IMR-90 (cell line): ENCODE results near the gene KRTAP12-4. TPM values are rescaled to one million over a fixed set of nuclear protein-coding genes. Genes with fewer than 3 reads are reported as not detected.

Source experiments
- ATAC-seq: fragments of 200-7000 bp; cut with Tn5 transposase; 2 replicates; pipeline ENCODE4 v1.9.1; 2020; ENCODE audit warnings: low read depth, mild to moderate bottlenecking, moderate library complexity
- BruUV-seq: library from RNA; stranded (reverse); fragments of 400-500 nt; replicated peaks from 2 replicates; lab custom pipeline; 2021; lab: Mats Ljungman, UMichigan
- CTCF ChIA-PET: fragments of 300-600 bp; formaldehyde crosslinking; extraction: SDS; loops from one replicate; lab custom pipeline; 2021; ENCODE audit warnings: antibody characterized with exemption; lab: Yijun Ruan, JAX
- POLR2A ChIA-PET: fragments of 300-600 bp; sonication (Branson Sonifier 250); formaldehyde crosslinking; loops from one replicate; lab custom pipeline; 2022; ENCODE audit warnings: antibody characterized with exemption; ENCODE audit not compliant: unreplicated experiment; lab: Charles Lee
- DNase-seq: peaks from one replicate; pipeline ENCODE4 v3.0.0; 2013
- H2AFZ ChIP-seq: replicated peaks from 2 replicates; pipeline ENCODE3; 2013; ENCODE audit warnings: low read length, mild to moderate bottlenecking; ENCODE audit not compliant: poor library complexity
- H2AK5ac ChIP-seq: 2 replicates; pipeline ENCODE4 v1.6.1; 2013; ENCODE audit warnings: low read depth, low read length, inconsistent platforms
- H2AK9ac ChIP-seq: replicated peaks from 2 replicates; pipeline ENCODE3; 2013; ENCODE audit warnings: mild to moderate bottlenecking, low read depth, low read length, moderate library complexity; ENCODE audit not compliant: poor library complexity
- H2BK120ac ChIP-seq: 2 replicates; pipeline ENCODE4 v1.6.1; 2013; ENCODE audit warnings: low read depth, low read length, inconsistent platforms
- H2BK15ac ChIP-seq: 3 replicates; pipeline ENCODE4 v1.6.1; 2013; ENCODE audit warnings: low read depth, low read length, inconsistent platforms
- H2BK20ac ChIP-seq: 2 replicates; pipeline ENCODE4 v1.6.1; 2013; ENCODE audit warnings: low read depth, mild to moderate bottlenecking, inconsistent platforms, low read length, moderate library complexity
- H2BK5ac ChIP-seq: 2 replicates; pipeline ENCODE4 v1.6.1; 2013; ENCODE audit warnings: mild to moderate bottlenecking, low read depth, low read length, inconsistent platforms; ENCODE audit not compliant: poor library complexity, severe bottlenecking
- H3K14ac ChIP-seq: replicated peaks from 2 replicates; pipeline ENCODE4 v1.6.1; 2013; ENCODE audit warnings: low read depth, low read length, inconsistent platforms
- H3K18ac ChIP-seq: 2 replicates; pipeline ENCODE4 v1.6.1; 2013; ENCODE audit warnings: low read depth, low read length, control low read depth
- H3K23ac ChIP-seq: 2 replicates; pipeline ENCODE4 v1.6.1; 2013; ENCODE audit warnings: low read depth, low read length, inconsistent platforms
- H3K27ac ChIP-seq: 2 replicates; pipeline ENCODE4 v1.5.1; 2013; ENCODE audit warnings: mild to moderate bottlenecking, control low read depth, low read length; ENCODE audit not compliant: insufficient read depth
- H3K27me3 ChIP-seq: 2 replicates; pipeline ENCODE4 v1.6.1; 2013; ENCODE audit warnings: low read length; ENCODE audit not compliant: control insufficient read depth, insufficient read depth
- H3K36me3 ChIP-seq: 2 replicates; pipeline ENCODE4 v1.6.1; 2013; ENCODE audit warnings: low read length, mixed read lengths; ENCODE audit not compliant: control insufficient read depth, insufficient read depth
- H3K4ac ChIP-seq: 2 replicates; pipeline ENCODE4 v1.6.1; 2013; ENCODE audit warnings: low read depth, low read length, inconsistent platforms
- H3K4me1 ChIP-seq: 2 replicates; pipeline ENCODE4 v1.6.1; 2013; ENCODE audit warnings: low read length, mixed read lengths; ENCODE audit not compliant: control insufficient read depth, insufficient read depth
- H3K4me2 ChIP-seq: 2 replicates; pipeline ENCODE4 v1.6.1; 2013; ENCODE audit warnings: low read depth, mild to moderate bottlenecking, control low read depth, low read length, moderate library complexity
- H3K4me3 ChIP-seq: 2 replicates; pipeline ENCODE4 v1.5.1; 2013; ENCODE audit warnings: low read depth, mild to moderate bottlenecking, control low read depth, low read length, moderate library complexity; ENCODE audit not compliant: insufficient read depth
- H3K56ac ChIP-seq: 2 replicates; pipeline ENCODE4 v1.6.1; 2013; ENCODE audit warnings: low read length, inconsistent platforms; ENCODE audit not compliant: insufficient read depth; ENCODE audit errors: extremely low read depth
- H3K79me1 ChIP-seq, 2 experiments: 2 replicates each; pipeline ENCODE4 v1.6.1; 2013; ENCODE audit warnings: low read length in 2 of 2, inconsistent platforms in 1 of 2, low read depth in 1 of 2
- H3K9ac ChIP-seq: 2 replicates; pipeline ENCODE4 v1.6.1; 2013; ENCODE audit warnings: low read depth, low read length, control low read depth
- H3K9me1 ChIP-seq: 2 replicates; pipeline ENCODE4 v1.6.1; 2013; ENCODE audit warnings: low read length, inconsistent platforms; ENCODE audit not compliant: insufficient read depth
- H3K9me3 ChIP-seq: 2 replicates; pipeline ENCODE4 v1.6.1; 2013; ENCODE audit warnings: low read length; ENCODE audit not compliant: control insufficient read depth, insufficient read depth
- H4K20me1 ChIP-seq: 2 replicates; pipeline ENCODE4 v1.6.1; 2013; ENCODE audit warnings: low read length, inconsistent platforms; ENCODE audit not compliant: insufficient read depth
- H4K5ac ChIP-seq: 2 replicates; pipeline ENCODE4 v1.6.1; 2013; ENCODE audit warnings: mild to moderate bottlenecking, low read depth, low read length, control low read depth
- H4K8ac ChIP-seq, 2 experiments: 2 replicates each; pipeline ENCODE4 v1.6.1; 2013; ENCODE audit warnings: low read depth in 2 of 2, low read length in 2 of 2, control low read depth in 1 of 2, inconsistent platforms in 1 of 2
- H4K91ac ChIP-seq: 2 replicates; pipeline ENCODE4 v1.6.1; 2013; ENCODE audit warnings: low read depth, low read length, inconsistent platforms; ENCODE audit not compliant: insufficient read depth
- BHLHE40 ChIP-seq: fragments of 150-350 bp; IDR thresholded peaks from 2 replicates; pipeline ENCODE4 v1.6.1; 2016; ENCODE audit warnings: mild to moderate bottlenecking, low read depth, low read length
- CEBPB ChIP-seq: IDR thresholded peaks from 2 replicates; pipeline ENCODE4 v1.6.1; 2012; ENCODE audit warnings: low read depth, low read length, improper control_type of control experiment
- ELK1 ChIP-seq: fragments of 150-350 bp; IDR thresholded peaks from 2 replicates; pipeline ENCODE4 v1.6.1; 2016; ENCODE audit warnings: low read depth, mild to moderate bottlenecking, low read length, moderate library complexity, borderline replicate concordance
- FOS ChIP-seq: fragments of 150-350 bp; IDR thresholded peaks from 2 replicates; pipeline ENCODE4 v1.6.1; 2016; ENCODE audit warnings: low read depth, low read length
- MAFK ChIP-seq: IDR thresholded peaks from 2 replicates; pipeline ENCODE4 v1.6.1; 2012; ENCODE audit warnings: low read depth, low read length, improper control_type of control experiment
- MAZ ChIP-seq: IDR thresholded peaks from 2 replicates; pipeline ENCODE4 v1.6.1; 2012; ENCODE audit warnings: low read depth, mild to moderate bottlenecking, low read length, improper control_type of control experiment, moderate library complexity, borderline replicate concordance
- MXI1 ChIP-seq: IDR thresholded peaks from 2 replicates; pipeline ENCODE4 v1.6.1; 2012; ENCODE audit warnings: low read depth, mild to moderate bottlenecking, low read length, moderate library complexity, borderline replicate concordance
- NFE2L2 ChIP-seq: fragments of 150-350 bp; IDR thresholded peaks from 2 replicates; pipeline ENCODE4 v1.6.1; 2016; ENCODE audit warnings: low read depth, mild to moderate bottlenecking, low read length
- POLR2A ChIP-seq: IDR thresholded peaks from 2 replicates; pipeline ENCODE4 v1.6.1; 2012; ENCODE audit warnings: mild to moderate bottlenecking, low read depth, low read length
- RAD21 ChIP-seq: IDR thresholded peaks from 2 replicates; pipeline ENCODE4 v1.6.1; 2012; ENCODE audit warnings: low read length, improper control_type of control experiment
- RCOR1 ChIP-seq: IDR thresholded peaks from 2 replicates; pipeline ENCODE4 v1.6.1; 2012; ENCODE audit warnings: mild to moderate bottlenecking, low read length, improper control_type of control experiment; ENCODE audit not compliant: insufficient replicate concordance
- RFX5 ChIP-seq: IDR thresholded peaks from 2 replicates; pipeline ENCODE4 v1.8.0; 2012; ENCODE audit warnings: low read depth, mild to moderate bottlenecking, low read length, moderate library complexity
- SMC3 ChIP-seq: fragments of 150-350 bp; IDR thresholded peaks from 2 replicates; pipeline ENCODE4 v1.6.1; 2016; ENCODE audit warnings: low read depth, mild to moderate bottlenecking, antibody characterized with exemption, low read length, moderate library complexity
- USF2 ChIP-seq: fragments of 150-350 bp; IDR thresholded peaks from 2 replicates; pipeline ENCODE4 v1.6.1; 2017; ENCODE audit warnings: mild to moderate bottlenecking, antibody characterized with exemption, low read length, low read depth
- WGBS, 2 experiments: methylation state at CpG; one replicate each; pipeline versions ENCODE4 v1.1.5 to v1.1.7; 2013; ENCODE audit warnings: missing lambda C conversion rate in 2 of 2; ENCODE audit not compliant: insufficient read length in 1 of 2; ENCODE audit errors: extremely low coverage in 2 of 2; 5-methylcytosine and 5-hydroxymethylcytosine counted together
- dilution Hi-C: fragments of 300-500 bp; cut with HindIII; formaldehyde crosslinking; loops from one replicate; pipeline ENCODE4 v1.14.3; 2018; ENCODE audit warnings: low sequenced_read_pairs; ENCODE audit not compliant: unreplicated experiment
- in situ Hi-C: fragments of 300-500 bp; cut with MboI; formaldehyde crosslinking; loops from 3 replicates; pipeline ENCODE4 v1.14.3; 2019; ENCODE audit warnings: low sequenced_read_pairs, inconsistent platforms, mixed read lengths
- intact Hi-C: fragments of 100-400 bp; cut with micrococcal nuclease; formaldehyde crosslinking; loops from 2 replicates; pipeline ENCODE4 v1.10.0; 2022
- polyA plus RNA-seq, 3 experiments: library from polyadenylated mRNA; depleted of rRNA; stranded (reverse); fragments of >200 nt; gene quantifications; 2 replicates each; pipeline ENCODE4 v1.2.3, GENCODE V29; 2012; ENCODE audit warnings: low replicate concordance in 1 of 3
- total RNA-seq: library from RNA; depleted of rRNA; stranded (reverse); fragments of >200 nt; gene quantifications from 2 replicates; pipeline ENCODE4 v1.2.3, GENCODE V29; 2012
- TF ChIP-seq, protein P1 (sequence below): conservative IDR thresholded peaks from 2 replicates; pipeline ENCODE4 v1.5.1; 2012; ENCODE audit warnings: mild to moderate bottlenecking, low read depth, low read length, improper control_type of control experiment

KRTAP12-4 gene
- total and polyA plus RNA-seq, 2 of the 4 experiments (the other 2 are of a cell fraction): not detected

GRCh38 chr21:44702111-44702972, 47.9 kb upstream of the KRTAP12-4 start:
- no peak overlapping the region for H2AK5ac ChIP-seq
- in situ Hi-C loops: no loop called here
- H4K20me1 ChIP-seq: no peaks in the 10 kb centered on the region
- no peak overlapping the region for H3K56ac ChIP-seq
- H3K4me1 ChIP-seq: no peaks in the 10 kb centered on the region
- H3K36me3 ChIP-seq: no peaks in the 10 kb centered on the region
- H3K4me2 ChIP-seq: no peak overlapping the region
- H3K4ac ChIP-seq: no peak overlapping the region
- H3K4me3 ChIP-seq: no peak overlapping the region
- H2AK9ac ChIP-seq: no peak overlapping the region
- intact Hi-C loops: no loop called here
- no peak overlapping the region for H3K23ac ChIP-seq
- no peak overlapping the region for H4K91ac ChIP-seq
- no peak overlapping the region for H3K27ac ChIP-seq
- H2BK15ac ChIP-seq: no peak overlapping the region
- no peak for ATAC-seq
- peaks cover 6% of the 10 kb centered on the region; the same call in 1 of the 2 replicates for H3K9me3 ChIP-seq
- ChIA-PET POLR2A (no interaction called here), CTCF (no interaction called here)
- no peak overlapping the region for H4K8ac ChIP-seq
- no peak overlapping the region for H2BK5ac ChIP-seq
- no peaks in the 10 kb centered on the region for H3K79me1 ChIP-seq
- no peak overlapping the region for H2AFZ ChIP-seq
- dilution Hi-C loops: no loop called here
- H3K14ac ChIP-seq: no peak overlapping the region
- no peaks in the 10 kb centered on the region for H3K9me1 ChIP-seq
- no peak overlapping the region for H3K9ac ChIP-seq
- 83% methylated on average over 1 of the region's 22 CpGs; no CpG with 5 or more reads in 1 of the 2 experiments for WGBS, 2 experiments
- no peak overlapping the region for H2BK120ac ChIP-seq
- H3K27me3 ChIP-seq: peaks cover 70% of the 10 kb centered on the region
- no peak overlapping the region for H2BK20ac ChIP-seq
- DNase-seq: no peak
- no TSS peak for BruUV-seq
- H3K18ac ChIP-seq: no peak overlapping the region
- H4K5ac ChIP-seq: no peak overlapping the region
- TF ChIP-seq CEBPB (no peak), POLR2A (no peak), BHLHE40 (no peak), FOS (no peak), SMC3 (no peak), MAFK (no peak), USF2 (no peak), RAD21 (no peak), ELK1 (no peak), MAZ (no peak), RFX5 (no peak), MXI1 (no peak), NFE2L2 (no peak), RCOR1 (no peak)
- TF ChIP-seq, protein P1, sequence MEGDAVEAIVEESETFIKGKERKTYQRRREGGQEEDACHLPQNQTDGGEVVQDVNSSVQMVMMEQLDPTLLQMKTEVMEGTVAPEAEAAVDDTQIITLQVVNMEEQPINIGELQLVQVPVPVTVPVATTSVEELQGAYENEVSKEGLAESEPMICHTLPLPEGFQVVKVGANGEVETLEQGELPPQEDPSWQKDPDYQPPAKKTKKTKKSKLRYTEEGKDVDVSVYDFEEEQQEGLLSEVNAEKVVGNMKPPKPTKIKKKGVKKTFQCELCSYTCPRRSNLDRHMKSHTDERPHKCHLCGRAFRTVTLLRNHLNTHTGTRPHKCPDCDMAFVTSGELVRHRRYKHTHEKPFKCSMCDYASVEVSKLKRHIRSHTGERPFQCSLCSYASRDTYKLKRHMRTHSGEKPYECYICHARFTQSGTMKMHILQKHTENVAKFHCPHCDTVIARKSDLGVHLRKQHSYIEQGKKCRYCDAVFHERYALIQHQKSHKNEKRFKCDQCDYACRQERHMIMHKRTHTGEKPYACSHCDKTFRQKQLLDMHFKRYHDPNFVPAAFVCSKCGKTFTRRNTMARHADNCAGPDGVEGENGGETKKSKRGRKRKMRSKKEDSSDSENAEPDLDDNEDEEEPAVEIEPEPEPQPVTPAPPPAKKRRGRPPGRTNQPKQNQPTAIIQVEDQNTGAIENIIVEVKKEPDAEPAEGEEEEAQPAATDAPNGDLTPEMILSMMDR: no peak
